SK-N-SH (cell line): Measurements from ENCODE around the gene MAN2B1. TPM values are rescaled to one million over a fixed set of nuclear protein-coding genes. Genes with fewer than 3 reads are reported as not detected.
A peak's percentile ranks its signal among the peaks of the same experiment; 100 is the strongest.

Experiments
- CTCF ChIA-PET: fragments of 300-600, 350-600 bp; formaldehyde crosslinking; extraction: SDS; loops from one replicate; lab custom pipeline; 2021; lab: Yijun Ruan, JAX
- POLR2A ChIA-PET: fragments of 350-600 bp; sonication (Branson Sonifier 250); formaldehyde crosslinking; extraction: SDS; loops from one replicate; lab custom pipeline; 2020; ENCODE audit warnings: antibody characterized with exemption, inconsistent platforms; lab: Yijun Ruan, JAX
- DNase-seq: peaks from one replicate; pipeline ENCODE4 v3.0.0; 2012
- H2AFZ ChIP-seq: fragments of 200-600 bp; sonication (generic); 2 replicates; pipeline ENCODE4 v1.8.1; 2016; ENCODE audit warnings: antibody characterized with exemption, mild to moderate bottlenecking, low read depth
- H3F3A ChIP-seq: fragments of 200-600 bp; sonication (generic); replicated peaks from 2 replicates; pipeline ENCODE3; 2016; ENCODE audit warnings: antibody characterized with exemption, mild to moderate bottlenecking; ENCODE audit not compliant: insufficient read depth
- H3K27ac ChIP-seq, 2 experiments: fragments of 200-500 bp in 1 of 2; fragments of 200-600 bp in 1 of 2; sonication (Bioruptor generic) in 1 of 2; sonication (generic), shearing (Covaris generic) in 1 of 2; 2 replicates each; pipeline versions ENCODE4 v1.5.1 to v1.6.1; 2014 to 2016; ENCODE audit warnings: low read depth in 2 of 2, inconsistent platforms in 1 of 2, low read length in 1 of 2, mild to moderate bottlenecking in 1 of 2, mixed read lengths in 1 of 2
- H3K27me3 ChIP-seq: fragments of 200-600 bp; sonication (generic), shearing (Covaris generic); 2 replicates; pipeline ENCODE4 v1.6.1; 2016; ENCODE audit warnings: mixed run types; ENCODE audit not compliant: insufficient read depth
- H3K36me3 ChIP-seq, 2 experiments: fragments of 200-500 bp in 1 of 2; fragments of 200-600 bp in 1 of 2; sonication (Bioruptor generic) in 1 of 2; sonication (generic) in 1 of 2; replicated peaks in 1 of 2; 2 replicates each; pipeline versions ENCODE3 to v1.5.1; 2014 to 2016; ENCODE audit warnings: low read length in 1 of 2, mild to moderate bottlenecking in 1 of 2; ENCODE audit not compliant: insufficient read depth in 2 of 2, control insufficient read depth in 1 of 2
- H3K4me1 ChIP-seq, 2 experiments: fragments of 200-500 bp in 1 of 2; fragments of 200-600 bp in 1 of 2; sonication (Bioruptor generic) in 1 of 2; sonication (generic), shearing (Covaris generic) in 1 of 2; 2 replicates each; pipeline versions ENCODE4 v1.5.1 to v1.6.1; 2014 to 2016; ENCODE audit warnings: low read depth in 1 of 2, low read length in 1 of 2, mixed run types in 1 of 2; ENCODE audit not compliant: insufficient read depth in 2 of 2, control insufficient read depth in 1 of 2
- H3K4me2 ChIP-seq: fragments of 200-600 bp; sonication (generic), shearing (Covaris generic); 2 replicates; pipeline ENCODE4 v1.6.1; 2017; ENCODE audit warnings: mixed run types
- H3K4me3 ChIP-seq, 2 experiments: fragments of 200-500 bp in 1 of 2; fragments of 200-600 bp in 1 of 2; sonication (Bioruptor generic) in 1 of 2; sonication (generic), shearing (Covaris generic) in 1 of 2; 2 replicates each; pipeline versions ENCODE4 v1.5.1 to v1.8.1; 2014 to 2016; ENCODE audit warnings: low read depth in 2 of 2, inconsistent platforms in 1 of 2, low read length in 1 of 2, mild to moderate bottlenecking in 1 of 2, mixed read lengths in 1 of 2, moderate library complexity in 1 of 2
- H3K79me2 ChIP-seq: fragments of 200-600 bp; sonication (generic); 2 replicates; pipeline ENCODE4 v1.8.1; 2017; ENCODE audit warnings: mild to moderate bottlenecking; ENCODE audit not compliant: insufficient read depth
- H3K9ac ChIP-seq: fragments of 200-600 bp; sonication (generic); 2 replicates; pipeline ENCODE4 v1.6.1; 2017; ENCODE audit warnings: mixed run types
- H3K9me2 ChIP-seq: fragments of 200-600 bp; sonication (generic); 2 replicates; pipeline ENCODE4 v1.6.1; 2017; ENCODE audit warnings: mixed run types
- H3K9me3 ChIP-seq: fragments of 200-600 bp; sonication (generic); 2 replicates; pipeline ENCODE4 v1.6.1; 2017; ENCODE audit warnings: mixed run types, mild to moderate bottlenecking, moderate library complexity
- H4K20me1 ChIP-seq: fragments of 200-600 bp; sonication (generic); 2 replicates; pipeline ENCODE4 v1.6.1; 2017; ENCODE audit warnings: mild to moderate bottlenecking, mixed run types; ENCODE audit not compliant: insufficient read depth
- EZH2phosphoT487 ChIP-seq: fragments of 200-600 bp; sonication (generic); IDR thresholded peaks from 2 replicates; pipeline ENCODE4 v1.6.1; 2017; ENCODE audit warnings: low read depth, mixed run types, mild to moderate bottlenecking, antibody characterized with exemption, moderate library complexity, borderline replicate concordance
- GATA2 ChIP-seq: sonication (generic); formaldehyde crosslinking; IDR thresholded peaks from 2 replicates; pipeline ENCODE4 v1.5.0; 2020; ENCODE audit warnings: mild to moderate bottlenecking, missing genetic modification reagents
- MXI1 ChIP-seq: IDR thresholded peaks from 2 replicates; pipeline ENCODE4 v1.6.1; 2012; ENCODE audit warnings: mild to moderate bottlenecking, low read depth, low read length, improper control_type of control experiment
- NRF1 ChIP-seq: IDR thresholded peaks from 2 replicates; pipeline ENCODE4 v1.6.1; 2012; ENCODE audit warnings: low read depth, mild to moderate bottlenecking, low read length
- RAD21 ChIP-seq: IDR thresholded peaks from 2 replicates; pipeline ENCODE4 v1.6.1; 2012; ENCODE audit warnings: mild to moderate bottlenecking, low read length
- RCOR1 ChIP-seq: fragments of 150-350 bp; IDR thresholded peaks from 2 replicates; pipeline ENCODE4 v1.6.1; 2017; ENCODE audit warnings: antibody characterized with exemption, low read length
- REST ChIP-seq: IDR thresholded peaks from 2 replicates; pipeline ENCODE4 v1.6.1; 2012; ENCODE audit warnings: mild to moderate bottlenecking, low read depth, low read length, moderate library complexity
- RXRA ChIP-seq: IDR thresholded peaks from 2 replicates; pipeline ENCODE4 v1.4.0; 2012; ENCODE audit warnings: low read depth, mild to moderate bottlenecking, borderline replicate concordance
- SMC3 ChIP-seq: IDR thresholded peaks from 2 replicates; pipeline ENCODE4 v1.6.1; 2012; ENCODE audit warnings: low read depth, low read length, improper control_type of control experiment
- YY1 ChIP-seq: IDR thresholded peaks from 2 replicates; pipeline ENCODE4 v1.4.0; 2012; ENCODE audit warnings: low read depth, mild to moderate bottlenecking
- WGBS: methylation state at CpG from one replicate; pipeline ENCODE4 v1.1.6; 2017; ENCODE audit warnings: low lambda C conversion rate; 5-methylcytosine and 5-hydroxymethylcytosine counted together
- polyA plus RNA-seq, 3 experiments: library from polyadenylated mRNA; depleted of rRNA; stranded (reverse); fragments of >200 nt; gene quantifications; 2 replicates each; pipeline ENCODE4 v1.2.3, GENCODE V29; 2012
- TF ChIP-seq, protein P1 (sequence below): fragments of 150-350 bp; IDR thresholded peaks from 2 replicates; pipeline ENCODE4 v1.6.1; 2016; ENCODE audit warnings: mild to moderate bottlenecking, low read depth, low read length
- TF ChIP-seq, protein P2 (sequence below): fragments of 200-600 bp; sonication (generic); IDR thresholded peaks from 2 replicates; pipeline ENCODE4 v1.6.1; 2017; ENCODE audit warnings: antibody characterized with exemption, mild to moderate bottlenecking, moderate library complexity
- TF ChIP-seq, protein P3 (sequence below): IDR thresholded peaks from 2 replicates; pipeline ENCODE4 v1.4.0; 2012; ENCODE audit warnings: low read depth
- TF ChIP-seq, protein P4 (sequence below): IDR thresholded peaks from 2 replicates; pipeline ENCODE4; 2012

MAN2B1 gene
- polyA plus RNA-seq, 1 of the 3 experiments (the other 2 are of a cell fraction): 47.0 TPM

DNA sequence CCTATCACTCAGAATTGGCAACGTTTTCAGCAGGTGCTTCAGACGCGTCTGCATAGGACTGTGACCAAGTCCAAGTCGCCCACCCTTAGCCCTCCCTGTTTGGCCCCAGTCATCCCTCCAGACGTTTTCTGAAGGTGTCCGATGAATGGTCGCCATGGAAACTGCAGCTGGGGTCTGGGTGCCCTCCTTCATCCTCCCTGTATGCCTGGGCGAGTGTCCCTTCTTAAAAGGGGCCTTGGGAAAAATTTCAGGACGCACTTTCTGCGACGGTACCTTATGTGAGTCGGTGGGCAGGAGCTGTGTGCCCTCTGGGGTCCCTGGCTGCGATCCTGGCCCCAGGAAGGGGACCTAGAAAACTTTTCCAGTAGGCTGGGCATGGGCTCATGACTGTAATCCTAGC, 25.1 kb downstream of the MAN2B1 start (continued):
- TF ChIP-seq, protein P1, sequence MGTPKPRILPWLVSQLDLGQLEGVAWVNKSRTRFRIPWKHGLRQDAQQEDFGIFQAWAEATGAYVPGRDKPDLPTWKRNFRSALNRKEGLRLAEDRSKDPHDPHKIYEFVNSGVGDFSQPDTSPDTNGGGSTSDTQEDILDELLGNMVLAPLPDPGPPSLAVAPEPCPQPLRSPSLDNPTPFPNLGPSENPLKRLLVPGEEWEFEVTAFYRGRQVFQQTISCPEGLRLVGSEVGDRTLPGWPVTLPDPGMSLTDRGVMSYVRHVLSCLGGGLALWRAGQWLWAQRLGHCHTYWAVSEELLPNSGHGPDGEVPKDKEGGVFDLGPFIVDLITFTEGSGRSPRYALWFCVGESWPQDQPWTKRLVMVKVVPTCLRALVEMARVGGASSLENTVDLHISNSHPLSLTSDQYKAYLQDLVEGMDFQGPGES: no peak
- TF ChIP-seq EZH2phosphoT487 (no peak), RXRA (no peak)

- POLR2A ChIA-PET: interaction anchor here (0.6 to 0.9 kb wide), 2 partner anchors 152 to 242 kb away, joined by 3 read pairs; no protein-coding TSS in a partner anchor
- no peaks in the 10 kb centered on the region for H3K27me3 ChIP-seq
- no peaks in the 10 kb centered on the region for H3F3A ChIP-seq
- 26% methylated on average over 23 of the region's 39 CpGs for WGBS
- peak; percentile 92 for DNase-seq
- H4K20me1 ChIP-seq: no peaks in the 10 kb centered on the region
- H3K79me2 ChIP-seq: no peaks in the 10 kb centered on the region
- peaks cover 0 to 5% of the 10 kb centered on the region in 2 experiments; a peak in 1 of 4 replicates for H3K4me1 ChIP-seq
- H2AFZ ChIP-seq: peak overlapping the region; percentile 89; the same call in 1 of the 2 replicates
- H3K9ac ChIP-seq: no peak overlapping the region
- peak overlapping the region; percentile 10; the same call in 1 of the 2 replicates for H3K4me2 ChIP-seq
- H3K27ac ChIP-seq: no peak overlapping the region
- no peaks in the 10 kb centered on the region for H3K9me3 ChIP-seq
- H3K4me3 ChIP-seq: peak overlapping the region in 1 of 2 experiments; percentile 46; a peak in 2 of 4 replicates
- CTCF ChIA-PET: interaction anchor here (0.6 to 2.5 kb wide), 29 partner anchors 9 to 153 kb away, joined by 3 to 15 read pairs (median 4); partner anchors contain the start of genes MAN2B1, WDR83, ZNF490 and ZNF791
- TF ChIP-seq, protein P2, sequence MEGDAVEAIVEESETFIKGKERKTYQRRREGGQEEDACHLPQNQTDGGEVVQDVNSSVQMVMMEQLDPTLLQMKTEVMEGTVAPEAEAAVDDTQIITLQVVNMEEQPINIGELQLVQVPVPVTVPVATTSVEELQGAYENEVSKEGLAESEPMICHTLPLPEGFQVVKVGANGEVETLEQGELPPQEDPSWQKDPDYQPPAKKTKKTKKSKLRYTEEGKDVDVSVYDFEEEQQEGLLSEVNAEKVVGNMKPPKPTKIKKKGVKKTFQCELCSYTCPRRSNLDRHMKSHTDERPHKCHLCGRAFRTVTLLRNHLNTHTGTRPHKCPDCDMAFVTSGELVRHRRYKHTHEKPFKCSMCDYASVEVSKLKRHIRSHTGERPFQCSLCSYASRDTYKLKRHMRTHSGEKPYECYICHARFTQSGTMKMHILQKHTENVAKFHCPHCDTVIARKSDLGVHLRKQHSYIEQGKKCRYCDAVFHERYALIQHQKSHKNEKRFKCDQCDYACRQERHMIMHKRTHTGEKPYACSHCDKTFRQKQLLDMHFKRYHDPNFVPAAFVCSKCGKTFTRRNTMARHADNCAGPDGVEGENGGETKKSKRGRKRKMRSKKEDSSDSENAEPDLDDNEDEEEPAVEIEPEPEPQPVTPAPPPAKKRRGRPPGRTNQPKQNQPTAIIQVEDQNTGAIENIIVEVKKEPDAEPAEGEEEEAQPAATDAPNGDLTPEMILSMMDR: peak; percentile 71
- TF ChIP-seq YY1: no peak
- peak; percentile 28; the same call in 1 of the 2 replicates for TF ChIP-seq MXI1
- TF ChIP-seq RAD21: peak; percentile 51
- TF ChIP-seq, protein P3, sequence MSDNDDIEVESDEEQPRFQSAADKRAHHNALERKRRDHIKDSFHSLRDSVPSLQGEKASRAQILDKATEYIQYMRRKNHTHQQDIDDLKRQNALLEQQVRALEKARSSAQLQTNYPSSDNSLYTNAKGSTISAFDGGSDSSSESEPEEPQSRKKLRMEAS: peak; percentile 65; the same call in 1 of the 2 replicates
- TF ChIP-seq SMC3: peak; percentile 22; the same call in 1 of the 2 replicates
- H3K9me2 ChIP-seq: no peaks in the 10 kb centered on the region
- H3K36me3 ChIP-seq: no peaks in the 10 kb centered on the region
Observed at GRCh38 chr19:12639901-12640613, 26.5 kb downstream of the MAN2B1 start.

- no peak for DNase-seq
- Histone ChIP-seq H3K9ac (no peak overlapping the region), H3K36me3 (no peaks in the 10 kb centered on the region), H4K20me1 (no peaks in the 10 kb centered on the region), H3K27me3 (no peaks in the 10 kb centered on the region), H3F3A (peaks cover 5% of the 10 kb centered on the region), H2AFZ (no peak overlapping the region), H3K4me1 (peaks cover 0 to 5% of the 10 kb centered on the region in 2 experiments; a peak in 1 of 4 replicates), H3K27ac (no peak overlapping the region), H3K4me2 (no peak overlapping the region), H3K79me2 (no peaks in the 10 kb centered on the region), H3K9me3 (no peaks in the 10 kb centered on the region), H3K9me2 (no peaks in the 10 kb centered on the region), H3K4me3 (no peak overlapping the region)
- WGBS: 86% methylated on average over 21 of the region's 22 CpGs
- ChIA-PET CTCF (interaction anchor here (0.7 to 2.5 kb wide), 3 partner anchors 13 to 38 kb away, joined by 3 to 15 read pairs (median 8); no protein-coding TSS in a partner anchor), POLR2A (no interaction called here)
- TF ChIP-seq, protein P4, sequence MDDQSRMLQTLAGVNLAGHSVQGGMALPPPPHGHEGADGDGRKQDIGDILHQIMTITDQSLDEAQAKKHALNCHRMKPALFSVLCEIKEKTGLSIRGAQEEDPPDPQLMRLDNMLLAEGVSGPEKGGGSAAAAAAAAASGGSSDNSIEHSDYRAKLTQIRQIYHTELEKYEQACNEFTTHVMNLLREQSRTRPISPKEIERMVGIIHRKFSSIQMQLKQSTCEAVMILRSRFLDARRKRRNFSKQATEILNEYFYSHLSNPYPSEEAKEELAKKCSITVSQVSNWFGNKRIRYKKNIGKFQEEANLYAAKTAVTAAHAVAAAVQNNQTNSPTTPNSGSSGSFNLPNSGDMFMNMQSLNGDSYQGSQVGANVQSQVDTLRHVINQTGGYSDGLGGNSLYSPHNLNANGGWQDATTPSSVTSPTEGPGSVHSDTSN: no peak
- no peak for TF ChIP-seq GATA2 (CRISPR knock-in tag)
- no peak for TF ChIP-seq RCOR1
- no peak for TF ChIP-seq NRF1
- TF ChIP-seq REST: no peak
Observed at GRCh38 chr19:12638611-12639182, 27.8 kb downstream of the MAN2B1 start.
